K562 treated with DMSO at 1 percent for 48 hours (cell line): ENCODE measurements around the gene SLC16A1. TPM values are rescaled to one million over a fixed set of nuclear protein-coding genes. Genes with fewer than 3 reads are reported as not detected.

Experiments
- total RNA-seq: library from RNA; unstranded; fragments of 300-600 nt; gene quantifications from 2 replicates; pipeline ENCODE4 v1.2.3, GENCODE V29; 2022; ENCODE audit warnings: low replicate concordance; ENCODE audit errors: extremely low read depth

SLC16A1 gene
- not detected in 2 replicates for total RNA-seq

GRCh38 chr1:112955773-112956543 lies at the start of gene SLC16A1:
Gene SLC16A1, minus strand, starts transcription at chr1:112956196. Its CDS starts 26,888 bp downstream, at chr1:112929308.

Other genes with a start within 250 kb of the SLC16A1 start
- not detected in 2 replicates for gene RHOC, start 249.1 kb downstream of the SLC16A1 start, total RNA-seq
- gene PPM1J, start 240.9 kb downstream of the SLC16A1 start, total RNA-seq, result not detected in 2 replicates
- not detected in 2 replicates for gene LRIG2, start 117.0 kb upstream of the SLC16A1 start, total RNA-seq